Measurements from ENCODE around the gene ERP29.

DNA sequence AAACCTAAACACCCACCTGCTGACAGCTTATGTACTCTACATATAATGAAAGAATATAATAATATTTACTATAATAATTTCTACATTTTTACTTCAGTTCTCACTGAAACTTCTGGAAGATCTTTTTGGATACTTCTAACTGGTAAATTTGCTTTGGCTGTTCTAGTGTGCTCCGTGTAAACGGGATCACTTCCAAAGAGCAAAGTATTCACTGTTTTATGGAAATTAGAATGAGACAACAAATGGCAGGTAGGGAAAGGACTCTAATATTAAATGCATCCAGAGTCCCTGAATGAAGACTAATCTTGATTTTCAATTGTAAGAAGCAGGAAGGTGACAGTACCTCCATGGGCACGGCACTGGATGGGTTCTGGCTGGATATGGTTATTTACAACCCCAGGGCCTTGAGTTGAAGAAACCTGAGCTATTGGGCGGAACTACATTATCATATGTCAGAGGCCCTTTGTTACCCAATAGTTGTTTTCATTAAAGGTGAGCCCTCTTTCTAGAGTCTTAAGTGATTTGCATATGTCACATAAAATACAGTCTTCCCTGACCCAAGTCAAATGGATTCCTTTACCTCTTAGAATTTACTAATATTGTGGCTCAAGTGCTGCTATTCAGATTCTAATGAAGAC lies 10.7 kb downstream of the ERP29 start:
- no peak for TF ChIP-seq EZH2 (IDR thresholded peaks at IDR 0.05; ENCODE audit: low read length)
- TF ChIP-seq, protein P1, sequence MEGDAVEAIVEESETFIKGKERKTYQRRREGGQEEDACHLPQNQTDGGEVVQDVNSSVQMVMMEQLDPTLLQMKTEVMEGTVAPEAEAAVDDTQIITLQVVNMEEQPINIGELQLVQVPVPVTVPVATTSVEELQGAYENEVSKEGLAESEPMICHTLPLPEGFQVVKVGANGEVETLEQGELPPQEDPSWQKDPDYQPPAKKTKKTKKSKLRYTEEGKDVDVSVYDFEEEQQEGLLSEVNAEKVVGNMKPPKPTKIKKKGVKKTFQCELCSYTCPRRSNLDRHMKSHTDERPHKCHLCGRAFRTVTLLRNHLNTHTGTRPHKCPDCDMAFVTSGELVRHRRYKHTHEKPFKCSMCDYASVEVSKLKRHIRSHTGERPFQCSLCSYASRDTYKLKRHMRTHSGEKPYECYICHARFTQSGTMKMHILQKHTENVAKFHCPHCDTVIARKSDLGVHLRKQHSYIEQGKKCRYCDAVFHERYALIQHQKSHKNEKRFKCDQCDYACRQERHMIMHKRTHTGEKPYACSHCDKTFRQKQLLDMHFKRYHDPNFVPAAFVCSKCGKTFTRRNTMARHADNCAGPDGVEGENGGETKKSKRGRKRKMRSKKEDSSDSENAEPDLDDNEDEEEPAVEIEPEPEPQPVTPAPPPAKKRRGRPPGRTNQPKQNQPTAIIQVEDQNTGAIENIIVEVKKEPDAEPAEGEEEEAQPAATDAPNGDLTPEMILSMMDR (optimal IDR thresholded peaks at IDR 0.05 in 1 of 3, IDR thresholded peaks at IDR 0.05 in 1 of 3, conservative IDR thresholded peaks at IDR 0.05 in 1 of 3; ENCODE audit: extremely low read depth in 1 of 3, insufficient read depth in 2 of 3, low read length in 3 of 3): no peak
